GM21515 (cell line): ENCODE results near the gene SCIMP.
A peak's percentile ranks its signal among the peaks of the same experiment; 100 is the strongest.
"Not testable (repeated sequence)": the region's sequence is repeated elsewhere in the genome, so short reads cannot be mapped to it uniquely, and the experiment has no call there.

Experiments used
- ATAC-seq: cut with Tn5 transposase; IDR thresholded peaks from one replicate; pipeline ENCODE4 v1.9.1; 2021; ENCODE audit not compliant: unreplicated experiment

SCIMP gene

GRCh38 chr17:5191541-5192417, 42.9 kb downstream of the SCIMP start, which contains the start of gene ZNF594:
ZNF594 (minus strand) TSS chr17:5191868; CDS start chr17:5184256, 7,612 bp downstream.
- peak; percentile 95 for ATAC-seq

DNA sequence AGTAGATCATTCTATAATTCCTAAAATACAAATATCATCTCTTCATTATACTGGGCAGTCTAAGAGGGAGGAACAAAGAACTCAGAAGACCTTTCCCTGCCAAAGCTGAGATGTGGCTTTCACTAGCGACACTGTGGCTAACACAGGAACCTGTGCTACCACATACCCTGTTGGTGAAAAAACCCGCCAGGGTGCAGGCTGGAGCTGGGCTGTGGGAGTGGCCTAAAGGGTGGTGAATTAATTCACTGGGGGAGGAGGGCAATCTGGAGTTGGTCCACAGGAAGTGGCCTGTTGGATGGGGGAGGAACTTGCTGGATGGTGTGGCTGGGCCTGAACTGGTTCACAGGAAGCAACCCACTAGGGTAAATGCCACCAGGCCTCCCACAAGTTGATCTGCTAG, 50.4 kb downstream of the SCIMP start:
- no peak for ATAC-seq

GRCh38 chr17:5183410-5183793, 51.3 kb downstream of the SCIMP start:
- ATAC-seq: no peak

DNA sequence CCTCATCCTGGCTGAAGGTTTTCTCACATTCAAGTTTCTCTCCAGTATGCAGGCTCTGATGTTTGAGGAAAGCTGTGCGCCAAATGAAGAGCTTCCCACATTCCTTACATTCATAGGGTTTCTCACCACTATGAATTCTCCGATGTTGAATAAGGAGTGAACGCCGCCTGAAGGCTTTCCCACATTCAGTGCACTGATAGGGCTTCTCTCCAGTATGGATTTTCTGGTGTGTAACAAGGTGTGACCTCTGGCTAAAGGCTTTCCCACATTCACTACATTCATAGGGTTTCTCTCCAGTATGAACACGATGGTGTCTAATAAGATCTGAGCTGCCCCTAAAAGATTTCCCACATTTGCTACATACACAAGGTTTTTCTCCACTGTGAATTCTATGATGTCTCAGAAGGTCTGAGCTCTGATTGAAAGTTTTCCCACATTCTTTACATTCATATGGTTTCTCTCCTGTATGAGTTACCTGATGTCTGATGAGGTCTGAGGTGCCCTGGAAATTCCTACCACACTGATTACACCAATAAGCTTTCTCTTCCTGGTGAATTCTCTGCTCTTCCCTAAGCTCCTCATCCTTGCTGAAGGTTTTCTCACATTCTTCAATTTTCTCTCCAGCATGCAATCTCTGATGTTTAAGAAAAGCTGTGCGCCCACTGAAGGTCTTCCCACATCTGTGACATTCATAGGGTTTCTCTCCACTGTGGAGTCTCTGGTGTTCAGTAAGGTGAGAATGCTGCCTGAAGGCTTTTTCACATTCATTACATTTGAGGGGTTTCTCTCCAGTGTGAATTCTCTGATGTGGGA, 51.9 kb downstream of the SCIMP start:
- no peak for ATAC-seq

- no peak for ATAC-seq
Observed at GRCh38 chr17:5181509-5182305, 53.0 kb downstream of the SCIMP start.

DNA sequence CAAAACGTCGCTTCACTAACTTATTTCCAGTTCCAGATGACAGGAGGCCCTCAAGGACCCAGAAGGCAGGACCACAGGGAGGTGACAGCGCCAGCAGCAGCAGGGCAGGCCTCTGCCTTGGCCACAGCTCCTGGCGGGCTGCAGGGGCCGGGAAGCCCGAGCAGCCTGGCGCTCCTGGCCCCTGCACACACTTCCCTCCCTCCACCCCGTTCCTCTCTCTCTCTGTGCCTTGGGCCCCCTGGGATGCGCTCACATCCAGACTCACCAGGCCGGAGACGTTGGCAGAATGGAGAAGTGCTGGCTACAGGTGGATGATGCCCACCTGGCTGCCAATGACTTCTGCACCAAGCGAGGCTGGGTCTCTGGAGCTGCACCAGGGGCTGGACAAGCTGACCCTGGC, 55.7 kb downstream of the SCIMP start:
- ATAC-seq: no peak

GRCh38 chr17:5175027-5175426, 59.6 kb downstream of the SCIMP start:
- ATAC-seq: not testable (repeated sequence)

DNA sequence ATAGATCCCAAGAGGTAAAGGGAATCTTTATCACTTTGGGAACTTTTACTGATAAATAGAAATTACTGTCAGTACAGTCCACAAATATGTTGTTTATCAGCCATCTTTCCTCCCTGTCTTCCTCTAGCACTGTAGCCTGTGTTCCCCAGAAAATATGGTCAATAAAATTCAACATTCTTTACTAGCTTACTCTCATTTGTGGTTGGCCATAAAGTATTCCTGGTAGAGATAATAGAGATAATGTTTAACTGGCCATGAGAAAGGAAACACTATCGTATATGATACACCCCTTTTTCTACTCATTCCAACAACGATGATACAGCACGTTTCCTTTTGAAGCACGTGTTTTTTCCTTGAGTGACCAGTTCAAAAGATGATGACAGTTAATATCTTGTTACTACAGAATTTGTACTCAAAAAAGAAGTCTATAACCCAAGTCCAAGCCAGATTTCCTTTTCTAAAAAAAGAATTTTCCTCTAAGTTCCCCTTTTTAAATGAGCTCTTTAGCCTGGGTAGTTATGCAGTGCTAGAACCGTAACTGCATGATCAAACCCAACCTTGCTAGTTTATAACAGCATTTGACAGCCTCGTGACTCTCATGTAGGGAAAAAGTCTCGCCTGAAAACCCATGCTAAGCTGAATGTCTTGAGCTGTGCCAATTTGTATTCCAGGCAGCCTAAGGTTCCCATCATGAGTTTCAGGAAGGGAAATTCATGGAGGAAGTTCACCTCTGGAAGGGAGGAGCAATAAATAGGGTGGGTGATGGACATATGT, 68.7 kb downstream of the SCIMP start:
- ATAC-seq: not testable (repeated sequence)

- ATAC-seq: no peak
Observed at GRCh38 chr17:5164436-5164835, 70.2 kb downstream of the SCIMP start.

DNA sequence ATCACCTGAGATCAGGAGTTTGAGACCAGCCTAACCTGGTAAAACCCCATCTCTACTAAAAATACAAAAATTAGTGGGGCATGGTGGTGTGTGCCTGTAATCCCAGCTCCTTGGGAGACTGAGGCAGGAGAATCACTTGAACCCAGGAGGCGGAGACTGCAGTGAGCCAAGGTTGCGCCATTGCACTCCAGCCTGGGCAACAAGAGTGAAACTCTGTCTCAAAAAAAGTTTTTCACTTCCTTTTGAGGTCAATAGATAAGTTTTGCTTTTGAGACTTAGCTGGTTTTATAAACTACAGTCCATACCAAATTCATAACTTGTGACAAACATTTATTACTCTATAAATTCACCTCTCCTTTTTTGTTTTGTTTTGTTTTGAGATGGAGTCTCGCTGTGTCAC, 72.9 kb downstream of the SCIMP start:
- not testable (repeated sequence) for ATAC-seq

DNA sequence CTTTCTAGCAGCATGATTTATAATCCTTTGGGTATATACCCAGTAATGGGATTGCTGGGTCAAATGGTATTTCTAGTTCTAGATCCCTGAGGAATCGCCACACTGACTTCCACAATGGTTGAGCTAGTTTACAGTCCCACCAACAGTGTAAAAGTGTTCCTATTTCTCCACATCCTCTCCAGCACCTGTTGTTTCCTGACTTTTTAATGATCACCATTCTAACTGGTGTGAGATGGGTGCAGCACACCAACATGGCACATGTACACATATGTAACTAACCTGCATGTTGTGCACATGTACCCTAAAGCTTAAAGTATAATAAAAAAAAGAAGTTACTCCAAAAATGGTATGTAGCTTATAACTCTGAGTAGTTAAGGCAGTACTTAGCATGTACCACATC, 74.0 kb downstream of the SCIMP start:
- not testable (repeated sequence) for ATAC-seq
